Activated CD4-positive, alpha-beta T cell treated with anti-CD3 and anti-CD28 coated beads, Interleukin-2, amount 50 U/mL, for 16 hours (primary cell): Measurements from ENCODE around the gene PAF1.
A peak's percentile ranks its signal among the peaks of the same experiment; 100 is the strongest.
"Not testable (repeated sequence)": the region's sequence is repeated elsewhere in the genome, so short reads cannot be mapped to it uniquely, and the experiment has no call there.

Source experiments
- DNase-seq: peaks from one replicate; pipeline ENCODE4 v3.0.0-alpha.2; 2020

PAF1 gene

GRCh38 chr19:39350156-39350555 lies 40.8 kb downstream of the PAF1 start:
- DNase-seq = no peak

GRCh38 chr19:39349326-39349725 lies 41.6 kb downstream of the PAF1 start:
- DNase-seq = no peak

- no peak for DNase-seq
Observed at GRCh38 chr19:39347332-39348164, 43.4 kb downstream of the PAF1 start.

- DNase-seq = no peak
Observed at GRCh38 chr19:39345956-39346355, 45.0 kb downstream of the PAF1 start.

GRCh38 chr19:39342647-39343305 lies 48.1 kb downstream of the PAF1 start:
- DNase-seq = no peak

- peak; percentile 99 for DNase-seq
Observed at GRCh38 chr19:39341719-39342604, 48.9 kb downstream of the PAF1 start, which contains the start of gene SAMD4B. SAMD4B (plus strand) TSS chr19:39342421; CDS start chr19:39356894, 14,473 bp downstream.

- DNase-seq = no peak
Observed at GRCh38 chr19:39341129-39341718, 49.7 kb downstream of the PAF1 start.

GRCh38 chr19:39340156-39340555 lies 50.8 kb downstream of the PAF1 start:
- DNase-seq = not testable (repeated sequence)

- DNase-seq = no peak
Observed at GRCh38 chr19:39339674-39340073, 51.2 kb downstream of the PAF1 start.

- no peak for DNase-seq
Observed at GRCh38 chr19:39336483-39336882, 54.4 kb downstream of the PAF1 start.
